Cardiac muscle cell (in vitro differentiated cells and primary cell): ENCODE measurements around the gene HPF1. TPM values are rescaled to one million over a fixed set of nuclear protein-coding genes. Genes with fewer than 3 reads are reported as not detected.

Experiments used
- DNase-seq, 2 donors: peaks; one replicate each; pipeline versions ENCODE4 v3.0.0 to v3.0.0-alpha.2; 2010 to 2017; ENCODE audit warnings: low read depth in 1 of 2, low spot score in 1 of 2
- H3K27ac ChIP-seq: fragments of 200-600 bp; sonication (generic); 2 replicates; pipeline ENCODE4 v1.5.1; 2016
- H3K27me3 ChIP-seq: fragments of 200-600 bp; sonication (generic); 2 replicates; pipeline ENCODE4 v1.6.0; 2016; ENCODE audit warnings: control low read depth
- H3K36me3 ChIP-seq: fragments of 200-600 bp; sonication (generic); 2 replicates; pipeline ENCODE4 v1.5.1; 2016; ENCODE audit warnings: control low read depth
- H3K4me1 ChIP-seq: fragments of 200-600 bp; sonication (generic); 2 replicates; pipeline ENCODE4 v1.8.1; 2017; ENCODE audit warnings: low read depth, mild to moderate bottlenecking, mixed run types
- H3K4me3 ChIP-seq: fragments of 200-600 bp; sonication (generic); 2 replicates; pipeline ENCODE4 v1.5.1; 2016; ENCODE audit warnings: mild to moderate bottlenecking
- H3K9me3 ChIP-seq: fragments of 200-600 bp; sonication (generic); 2 replicates; pipeline ENCODE4 v1.5.1; 2017; ENCODE audit warnings: low read depth, mild to moderate bottlenecking, control low read depth
- polyA plus RNA-seq: library from polyadenylated mRNA; unstranded; fragments of >200 nt; fragmentation: Nextera tagmentation; extraction: Ambion mirVana; gene quantifications from 2 replicates; pipeline ENCODE4 v1.2.1, GENCODE V29; 2016
- total RNA-seq: library from RNA; depleted of rRNA; stranded (reverse); fragments of >200 nt; gene quantifications from 2 replicates; pipeline ENCODE4 v1.2.3, GENCODE V29; 2016
- TF ChIP-seq, protein P1 (sequence below): IDR thresholded peaks from 2 replicates; pipeline ENCODE4 v1.5.1; 2012; ENCODE audit warnings: low read depth, mild to moderate bottlenecking, low read length

The HPF1 gene
- total and polyA plus RNA-seq, 2 experiments from 2014 or later: 22.4 to 51.8 TPM

DNA sequence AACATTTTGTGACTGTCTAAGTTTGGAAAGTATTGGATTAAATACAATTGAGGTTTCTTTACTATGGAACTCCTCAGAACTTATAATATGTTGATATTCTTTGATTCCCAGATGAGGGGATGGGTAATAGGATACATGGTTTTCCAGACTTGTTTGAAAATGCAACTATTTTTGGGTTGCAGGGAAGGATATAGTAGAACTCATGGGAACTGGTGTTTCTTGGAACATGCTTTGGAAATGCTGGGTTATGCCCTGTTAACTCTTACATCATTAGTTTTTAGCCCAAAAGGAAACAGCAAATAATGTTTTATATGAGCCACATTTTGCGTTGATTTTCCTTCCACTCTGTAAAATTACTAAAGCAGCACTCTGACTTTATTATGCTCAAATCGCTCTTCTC is 41.9 kb downstream of the HPF1 start:
- H3K9me3 ChIP-seq: no peaks in the 10 kb centered on the region
- no peak overlapping the region for H3K27ac ChIP-seq
- H3K4me1 ChIP-seq: no peaks in the 10 kb centered on the region
- DNase-seq: no peak
- no peak overlapping the region for H3K4me3 ChIP-seq
- H3K27me3 ChIP-seq: no peaks in the 10 kb centered on the region
- TF ChIP-seq, protein P1, sequence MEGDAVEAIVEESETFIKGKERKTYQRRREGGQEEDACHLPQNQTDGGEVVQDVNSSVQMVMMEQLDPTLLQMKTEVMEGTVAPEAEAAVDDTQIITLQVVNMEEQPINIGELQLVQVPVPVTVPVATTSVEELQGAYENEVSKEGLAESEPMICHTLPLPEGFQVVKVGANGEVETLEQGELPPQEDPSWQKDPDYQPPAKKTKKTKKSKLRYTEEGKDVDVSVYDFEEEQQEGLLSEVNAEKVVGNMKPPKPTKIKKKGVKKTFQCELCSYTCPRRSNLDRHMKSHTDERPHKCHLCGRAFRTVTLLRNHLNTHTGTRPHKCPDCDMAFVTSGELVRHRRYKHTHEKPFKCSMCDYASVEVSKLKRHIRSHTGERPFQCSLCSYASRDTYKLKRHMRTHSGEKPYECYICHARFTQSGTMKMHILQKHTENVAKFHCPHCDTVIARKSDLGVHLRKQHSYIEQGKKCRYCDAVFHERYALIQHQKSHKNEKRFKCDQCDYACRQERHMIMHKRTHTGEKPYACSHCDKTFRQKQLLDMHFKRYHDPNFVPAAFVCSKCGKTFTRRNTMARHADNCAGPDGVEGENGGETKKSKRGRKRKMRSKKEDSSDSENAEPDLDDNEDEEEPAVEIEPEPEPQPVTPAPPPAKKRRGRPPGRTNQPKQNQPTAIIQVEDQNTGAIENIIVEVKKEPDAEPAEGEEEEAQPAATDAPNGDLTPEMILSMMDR: no peak
- H3K36me3 ChIP-seq: peaks cover 18% of the 10 kb centered on the region

GRCh38 chr4:169707958-169708643 is 49.6 kb downstream of the HPF1 start:
- peak in 1 of 2 donors; percentile 22 for DNase-seq
- H3K36me3 ChIP-seq: peaks cover 9% of the 10 kb centered on the region
- H3K27me3 ChIP-seq: no peaks in the 10 kb centered on the region
- H3K9me3 ChIP-seq: no peaks in the 10 kb centered on the region
- H3K4me3 ChIP-seq: no peak overlapping the region
- TF ChIP-seq, protein P1: no peak
- no peaks in the 10 kb centered on the region for H3K4me1 ChIP-seq
- no peak overlapping the region for H3K27ac ChIP-seq

- Histone ChIP-seq H3K4me3 (no peak overlapping the region), H3K27ac (no peak overlapping the region), H3K4me1 (no peaks in the 10 kb centered on the region), H3K36me3 (peaks cover 30% of the 10 kb centered on the region), H3K27me3 (no peaks in the 10 kb centered on the region), H3K9me3 (no peaks in the 10 kb centered on the region)
- DNase-seq: no peak
- TF ChIP-seq, protein P1: no peak
These were observed 59.4 kb downstream of the HPF1 start for GRCh38 chr4:169698331-169698730.

GRCh38 chr4:169690787-169691186 is 67.0 kb downstream of the HPF1 start:
- Histone ChIP-seq H3K36me3 (peaks cover 34% of the 10 kb centered on the region), H3K27me3 (no peaks in the 10 kb centered on the region), H3K27ac (no peak overlapping the region), H3K4me1 (no peaks in the 10 kb centered on the region), H3K4me3 (no peak overlapping the region), H3K9me3 (no peaks in the 10 kb centered on the region)
- DNase-seq: no peak
- TF ChIP-seq, protein P1: no peak

DNA sequence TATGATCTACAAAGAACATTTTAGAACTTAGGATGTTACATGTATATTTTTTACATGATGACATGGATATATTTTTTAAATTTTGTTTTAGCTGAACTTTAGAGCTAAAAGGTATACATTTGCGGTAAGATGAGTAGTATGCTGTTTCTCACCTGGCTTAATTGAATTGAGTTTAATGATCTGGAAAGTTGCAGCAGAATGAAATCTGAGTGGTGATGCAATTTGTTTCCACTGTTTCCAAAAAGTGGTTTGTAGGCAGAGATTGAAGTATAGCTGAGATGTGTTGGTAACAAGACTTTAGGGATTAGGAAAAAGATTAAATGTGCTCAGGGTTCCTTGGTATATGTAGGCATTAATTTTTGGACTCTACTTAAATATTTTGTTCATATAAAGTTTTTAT is 68.1 kb downstream of the HPF1 start:
- TF ChIP-seq, protein P1: no peak
- Histone ChIP-seq H3K4me3 (no peak overlapping the region), H3K9me3 (no peaks in the 10 kb centered on the region), H3K27me3 (no peaks in the 10 kb centered on the region), H3K27ac (no peak overlapping the region), H3K4me1 (no peaks in the 10 kb centered on the region), H3K36me3 (peaks cover 28% of the 10 kb centered on the region)
- DNase-seq: no peak
